Measurements from ENCODE around the gene ANKS1B.

Gene ANKS1B

GRCh38 chr12:99442758-99443157, 542.0 kb downstream of the ANKS1B start:
- no peak for DNase-seq
- in situ Hi-C loops (cut with MboI; ENCODE audit: low pct_unique_long_range_greater_than_20kb, low sequenced_read_pairs) = no loop called here

- in situ Hi-C loops (cut with MboI; ENCODE audit: low pct_unique_long_range_greater_than_20kb, low sequenced_read_pairs) = no loop called here
- no peak for DNase-seq
Measured at GRCh38 chr12:99439399-99439798, 545.3 kb downstream of the ANKS1B start.

GRCh38 chr12:99436584-99436983, 548.2 kb downstream of the ANKS1B start:
- in situ Hi-C loops (cut with MboI; ENCODE audit: low pct_unique_long_range_greater_than_20kb, low sequenced_read_pairs) = no loop called here
- no peak for DNase-seq

GRCh38 chr12:99435095-99435791, 549.5 kb downstream of the ANKS1B start:
- in situ Hi-C loops (cut with MboI; ENCODE audit: low pct_unique_long_range_greater_than_20kb, low sequenced_read_pairs) = no loop called here
- no peak for DNase-seq

- in situ Hi-C loops (cut with MboI; ENCODE audit: low pct_unique_long_range_greater_than_20kb, low sequenced_read_pairs) = no loop called here
- DNase-seq = no peak
Measured at GRCh38 chr12:99433155-99433554, 551.6 kb downstream of the ANKS1B start.

- in situ Hi-C loops (cut with MboI; ENCODE audit: low pct_unique_long_range_greater_than_20kb, low sequenced_read_pairs) = no loop called here
- DNase-seq = no peak
Measured at GRCh38 chr12:99431203-99431602, 553.5 kb downstream of the ANKS1B start.

GRCh38 chr12:99427104-99427503, 557.6 kb downstream of the ANKS1B start:
- in situ Hi-C loops (cut with MboI; ENCODE audit: low pct_unique_long_range_greater_than_20kb, low sequenced_read_pairs) = no loop called here
- DNase-seq = no peak

GRCh38 chr12:99418379-99418778, 566.4 kb downstream of the ANKS1B start:
- DNase-seq = no peak
- in situ Hi-C loops (cut with MboI; ENCODE audit: low pct_unique_long_range_greater_than_20kb, low sequenced_read_pairs) = no loop called here

- DNase-seq = no peak
- in situ Hi-C loops (cut with MboI; ENCODE audit: low pct_unique_long_range_greater_than_20kb, low sequenced_read_pairs) = no loop called here
Measured at GRCh38 chr12:99413751-99414150, 571.0 kb downstream of the ANKS1B start.

- DNase-seq = no peak
- in situ Hi-C loops (cut with MboI; ENCODE audit: low pct_unique_long_range_greater_than_20kb, low sequenced_read_pairs) = no loop called here
Measured at GRCh38 chr12:99393763-99394162, 591.0 kb downstream of the ANKS1B start.

GRCh38 chr12:99392091-99392850, 592.5 kb downstream of the ANKS1B start:
- in situ Hi-C loops (cut with MboI; ENCODE audit: low pct_unique_long_range_greater_than_20kb, low sequenced_read_pairs) = no loop called here

GRCh38 chr12:99390707-99391106, 594.0 kb downstream of the ANKS1B start:
- in situ Hi-C loops (cut with MboI; ENCODE audit: low pct_unique_long_range_greater_than_20kb, low sequenced_read_pairs) = no loop called here
- no peak for DNase-seq

More at GRCh38 chr12:99392091-99392850, 592.5 kb downstream of the ANKS1B start:
- no peak for DNase-seq

- DNase-seq = no peak
- in situ Hi-C loops (cut with MboI; ENCODE audit: low pct_unique_long_range_greater_than_20kb, low sequenced_read_pairs) = no loop called here
Measured at GRCh38 chr12:99389751-99390150, 595.0 kb downstream of the ANKS1B start.

- in situ Hi-C loops (cut with MboI; ENCODE audit: low pct_unique_long_range_greater_than_20kb, low sequenced_read_pairs) = no loop called here
- no peak for DNase-seq
Measured at GRCh38 chr12:99388671-99389195, 596.0 kb downstream of the ANKS1B start.

- DNase-seq = no peak
- in situ Hi-C loops (cut with MboI; ENCODE audit: low pct_unique_long_range_greater_than_20kb, low sequenced_read_pairs) = no loop called here
Measured at GRCh38 chr12:99387661-99388060, 597.1 kb downstream of the ANKS1B start.

- peak; percentile 54 for DNase-seq
- in situ Hi-C loops (cut with MboI; ENCODE audit: low pct_unique_long_range_greater_than_20kb, low sequenced_read_pairs) = no loop called here
Measured at GRCh38 chr12:99386907-99387306, 597.8 kb downstream of the ANKS1B start.

GRCh38 chr12:99383258-99383657, 601.5 kb downstream of the ANKS1B start:
- in situ Hi-C loops (cut with MboI; ENCODE audit: low pct_unique_long_range_greater_than_20kb, low sequenced_read_pairs) = no loop called here

GRCh38 chr12:99381992-99382391, 602.7 kb downstream of the ANKS1B start:
- in situ Hi-C loops (cut with MboI; ENCODE audit: low pct_unique_long_range_greater_than_20kb, low sequenced_read_pairs) = no loop called here
- DNase-seq = no peak

More at GRCh38 chr12:99383258-99383657, 601.5 kb downstream of the ANKS1B start:
- no peak for DNase-seq

GRCh38 chr12:99380701-99381100, 604.0 kb downstream of the ANKS1B start:
- in situ Hi-C loops (cut with MboI; ENCODE audit: low pct_unique_long_range_greater_than_20kb, low sequenced_read_pairs) = no loop called here

GRCh38 chr12:99374023-99374422, 610.7 kb downstream of the ANKS1B start:
- DNase-seq = no peak
- in situ Hi-C loops (cut with MboI; ENCODE audit: low pct_unique_long_range_greater_than_20kb, low sequenced_read_pairs) = no loop called here

More at GRCh38 chr12:99380701-99381100, 604.0 kb downstream of the ANKS1B start:
- no peak for DNase-seq

All from KBM-7 (cell line).